GM12865 (cell line): ENCODE measurements around the gene C3orf20.
"Not testable (repeated sequence)": the region's sequence is repeated elsewhere in the genome, so short reads cannot be mapped to it uniquely, and the experiment has no call there.

Experiments
- DNase-seq: peaks from one replicate; pipeline ENCODE4 v3.0.0; 2010; ENCODE audit warnings: low read depth
- H3K4me3 ChIP-seq: 2 replicates; pipeline ENCODE4 v1.5.1; 2011; ENCODE audit warnings: mild to moderate bottlenecking, low read depth, low read length, control low read depth
- TF ChIP-seq, protein P1 (sequence below): IDR thresholded peaks from 2 replicates; pipeline ENCODE4 v1.5.1; 2011; ENCODE audit warnings: low read length, control low read depth, low read depth, inconsistent platforms; ENCODE audit not compliant: insufficient read depth; ENCODE audit errors: missing control alignments

The C3orf20 gene

DNA sequence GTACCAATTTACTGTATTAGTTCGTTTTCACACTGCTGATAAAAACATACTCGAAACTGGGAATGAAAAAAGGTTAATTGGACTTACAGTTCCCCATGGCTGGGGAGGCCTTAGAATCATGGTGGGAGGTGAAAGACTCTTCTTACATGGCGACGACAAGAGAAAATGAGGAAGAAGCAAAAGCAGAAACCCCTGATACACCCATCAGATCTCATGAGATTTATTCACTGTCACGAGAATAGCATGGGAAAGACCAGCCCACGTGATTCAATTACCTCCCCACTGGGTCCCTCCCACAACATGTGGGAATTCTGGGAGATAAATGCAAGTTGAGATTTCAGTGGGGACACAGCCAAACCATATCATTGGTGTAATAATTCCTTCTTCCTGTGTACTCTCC is 69.6 kb downstream of the C3orf20 start:
- TF ChIP-seq, protein P1, sequence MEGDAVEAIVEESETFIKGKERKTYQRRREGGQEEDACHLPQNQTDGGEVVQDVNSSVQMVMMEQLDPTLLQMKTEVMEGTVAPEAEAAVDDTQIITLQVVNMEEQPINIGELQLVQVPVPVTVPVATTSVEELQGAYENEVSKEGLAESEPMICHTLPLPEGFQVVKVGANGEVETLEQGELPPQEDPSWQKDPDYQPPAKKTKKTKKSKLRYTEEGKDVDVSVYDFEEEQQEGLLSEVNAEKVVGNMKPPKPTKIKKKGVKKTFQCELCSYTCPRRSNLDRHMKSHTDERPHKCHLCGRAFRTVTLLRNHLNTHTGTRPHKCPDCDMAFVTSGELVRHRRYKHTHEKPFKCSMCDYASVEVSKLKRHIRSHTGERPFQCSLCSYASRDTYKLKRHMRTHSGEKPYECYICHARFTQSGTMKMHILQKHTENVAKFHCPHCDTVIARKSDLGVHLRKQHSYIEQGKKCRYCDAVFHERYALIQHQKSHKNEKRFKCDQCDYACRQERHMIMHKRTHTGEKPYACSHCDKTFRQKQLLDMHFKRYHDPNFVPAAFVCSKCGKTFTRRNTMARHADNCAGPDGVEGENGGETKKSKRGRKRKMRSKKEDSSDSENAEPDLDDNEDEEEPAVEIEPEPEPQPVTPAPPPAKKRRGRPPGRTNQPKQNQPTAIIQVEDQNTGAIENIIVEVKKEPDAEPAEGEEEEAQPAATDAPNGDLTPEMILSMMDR = no peak
- no peak for DNase-seq
- no peak overlapping the region for H3K4me3 ChIP-seq

DNA sequence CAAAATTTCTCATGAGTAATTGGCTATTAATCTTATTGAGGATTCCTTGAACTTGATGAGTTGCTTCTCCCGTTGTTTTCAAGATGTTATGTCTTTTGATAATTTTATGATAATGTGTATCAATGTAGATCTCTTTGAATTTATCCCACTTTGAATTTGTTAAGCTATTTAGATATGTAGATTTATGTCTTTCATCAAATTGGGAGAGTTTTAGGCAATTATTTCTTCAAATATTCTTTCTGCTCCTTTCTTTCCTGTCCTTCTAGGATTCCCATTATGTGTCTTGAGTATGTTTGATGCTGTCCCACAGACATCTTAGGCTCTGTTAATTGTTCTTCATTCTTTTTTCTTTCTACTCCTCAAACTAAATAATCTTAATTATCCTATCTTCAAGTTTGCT is 75.7 kb downstream of the C3orf20 start:
- TF ChIP-seq, protein P1 = no peak
- H3K4me3 ChIP-seq = no peak overlapping the region
- no peak for DNase-seq

- not testable (repeated sequence) for DNase-seq, H3K4me3 ChIP-seq
Measured at GRCh38 chr3:14752979-14753378, 78.0 kb downstream of the C3orf20 start.

DNA sequence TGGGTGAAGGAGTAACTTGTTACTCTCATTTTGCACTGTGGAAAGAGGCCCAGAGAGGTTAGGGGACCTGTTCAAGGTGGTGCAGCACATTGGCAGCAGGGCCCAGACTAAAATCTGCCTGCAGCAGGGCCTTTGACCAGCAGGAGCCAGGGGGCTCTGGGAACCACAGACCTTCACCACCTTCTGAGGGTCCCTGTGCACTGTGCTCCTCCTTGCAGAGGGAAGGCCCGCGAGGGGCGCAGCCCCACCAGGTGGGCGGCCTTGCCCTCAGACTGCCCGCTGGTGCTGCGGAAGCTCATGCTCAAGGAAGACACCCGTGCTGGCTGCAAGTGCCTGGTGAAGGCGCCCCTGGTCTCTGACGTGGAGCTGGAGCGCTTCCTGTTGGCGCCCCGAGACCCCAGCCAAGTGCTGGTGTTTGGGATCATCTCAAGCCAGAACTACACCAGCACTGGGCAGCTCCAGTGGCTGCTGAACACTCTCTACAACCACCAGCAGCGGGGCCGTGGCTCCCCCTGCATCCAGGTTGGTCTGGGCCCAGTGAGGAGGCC is 82.3 kb downstream of the C3orf20 start:
- H3K4me3 ChIP-seq = no peak overlapping the region
- TF ChIP-seq, protein P1 = no peak

DNA sequence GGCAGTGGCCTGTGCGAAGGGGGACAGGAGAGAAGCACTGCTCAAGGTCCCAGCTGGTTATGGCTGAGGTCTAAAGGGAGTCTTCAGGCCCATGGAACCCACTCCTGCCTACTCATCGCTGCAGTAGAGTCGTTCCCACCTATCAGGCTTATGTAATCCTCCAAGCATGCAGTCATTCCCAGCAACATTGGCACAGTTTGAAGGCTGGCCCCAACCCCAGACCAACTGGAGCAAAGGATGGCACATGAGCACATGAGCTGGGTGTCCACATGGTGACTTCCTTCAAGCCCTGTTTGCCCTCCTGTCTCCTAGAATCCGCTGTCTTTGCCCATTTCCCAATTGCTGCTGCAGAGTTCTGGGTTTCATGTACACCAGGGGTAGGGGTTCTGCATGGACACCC is 83.4 kb downstream of the C3orf20 start:
- H3K4me3 ChIP-seq = no peak overlapping the region
- DNase-seq = no peak
- TF ChIP-seq, protein P1 = no peak

More for the DNA sequence above, 82.3 kb downstream of the C3orf20 start:
- DNase-seq = no peak

DNA sequence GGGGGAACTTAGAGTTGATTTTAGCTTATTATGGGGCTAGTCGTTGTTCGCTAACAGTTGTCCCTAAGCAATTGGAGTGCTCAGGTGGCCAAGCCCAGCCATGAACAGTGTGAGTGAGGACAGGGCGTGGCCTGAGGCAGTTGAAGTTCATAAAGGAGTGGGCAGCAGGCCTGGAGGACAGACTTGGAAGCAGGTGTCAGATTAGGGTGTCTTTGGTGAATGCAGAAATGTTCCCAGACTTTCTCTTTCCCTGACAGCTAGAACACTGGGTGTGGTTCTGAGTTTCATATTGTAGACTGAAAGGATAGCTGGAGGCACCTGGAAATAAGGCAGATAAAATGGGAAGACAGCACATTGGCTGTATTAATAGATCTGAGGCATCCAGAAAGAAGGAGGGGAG is 84.0 kb downstream of the C3orf20 start:
- TF ChIP-seq, protein P1 = no peak
- no peak overlapping the region for H3K4me3 ChIP-seq
- DNase-seq = no peak

DNA sequence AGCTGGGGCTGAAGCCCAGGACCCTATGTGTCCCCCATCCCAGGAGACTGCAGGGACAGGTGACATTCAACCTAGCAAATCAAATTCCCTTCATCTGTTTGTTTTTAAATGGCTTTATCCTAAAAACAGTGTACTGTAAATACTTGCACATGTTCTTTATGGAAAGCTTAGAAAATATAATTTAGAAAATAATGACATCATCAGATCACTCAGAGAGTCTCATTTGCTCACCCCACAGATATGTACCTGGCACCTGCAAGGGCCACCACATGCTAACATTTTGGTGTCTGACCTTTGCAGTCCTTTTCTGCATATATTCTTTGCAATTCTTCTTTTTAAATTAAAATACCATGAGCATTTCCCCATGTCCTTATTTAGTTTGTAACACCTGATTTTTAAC is 85.2 kb downstream of the C3orf20 start:
- H3K4me3 ChIP-seq = no peak overlapping the region
- TF ChIP-seq, protein P1 = no peak
- no peak for DNase-seq
